ENCODE results near the gene ENTHD1.

Gene ENTHD1
- 0 to 0.47 reads per million in 2 donors for total RNA-seq

- DNase-seq, result no peak
These were observed at the start of gene ENTHD1 for GRCh38 chr22:39893526-39893925. Gene ENTHD1 (minus strand): TSS chr22:39893760. CDS start chr22:39887748, 6,012 bp downstream.

GRCh38 chr22:39943337-39943736, 49.8 kb upstream of the ENTHD1 start:
- peak in 2 of 5 experiments; percentile 19 to 33 for DNase-seq

- peak in 1 of 5 experiments; percentile 35 for DNase-seq
These were observed 49.1 kb upstream of the ENTHD1 start for GRCh38 chr22:39942439-39943230.

- no peak for DNase-seq
These were observed 48.0 kb upstream of the ENTHD1 start for GRCh38 chr22:39941601-39942000.

GRCh38 chr22:39940757-39941305, 47.3 kb upstream of the ENTHD1 start:
- peak in 2 of 5 experiments; percentile 39 to 78 for DNase-seq

- no peak for DNase-seq
These were observed 46.3 kb upstream of the ENTHD1 start for GRCh38 chr22:39939830-39940229.

GRCh38 chr22:39938509-39939111, 45.0 kb upstream of the ENTHD1 start:
- peak in 1 of 5 experiments; percentile 51 for DNase-seq

GRCh38 chr22:39937906-39938305, 44.3 kb upstream of the ENTHD1 start:
- peak in 2 of 5 experiments; percentile 46 to 57 for DNase-seq

GRCh38 chr22:39936523-39937145, 43.1 kb upstream of the ENTHD1 start:
- no peak for DNase-seq

- DNase-seq, result no peak
These were observed 42.1 kb upstream of the ENTHD1 start for GRCh38 chr22:39935612-39936011.

GRCh38 chr22:39935116-39935515, 41.6 kb upstream of the ENTHD1 start:
- no peak for DNase-seq

- no peak for DNase-seq
These were observed 40.2 kb upstream of the ENTHD1 start for GRCh38 chr22:39933741-39934140.

GRCh38 chr22:39932918-39933649, 39.5 kb upstream of the ENTHD1 start:
- DNase-seq, result peak in 4 of 5 experiments; percentile 37 to 78 (median 44)

- no peak for DNase-seq
These were observed 38.6 kb upstream of the ENTHD1 start for GRCh38 chr22:39932166-39932565.

- DNase-seq, result no peak
These were observed 37.7 kb upstream of the ENTHD1 start for GRCh38 chr22:39931251-39931650.

- no peak for DNase-seq
These were observed 35.3 kb upstream of the ENTHD1 start for GRCh38 chr22:39928536-39929520.

GRCh38 chr22:39927544-39927943, 34.0 kb upstream of the ENTHD1 start:
- DNase-seq, result peak in 1 of 5 experiments; percentile 60

GRCh38 chr22:39926753-39927152, 33.2 kb upstream of the ENTHD1 start:
- DNase-seq, result no peak

- peak in 2 of 5 experiments; percentile 36 to 61 for DNase-seq
These were observed 32.5 kb upstream of the ENTHD1 start for GRCh38 chr22:39925909-39926679.

GRCh38 chr22:39925273-39925672, 31.7 kb upstream of the ENTHD1 start:
- no peak for DNase-seq
